Testis (tissue), 2 donors: ENCODE data around the gene ARPC3.

Source experiments
- POLR2A ChIP-seq: fragments of 450-650 bp; IDR thresholded peaks from one replicate; pipeline ENCODE4 v1.6.1; 2017; ENCODE audit warnings: antibody characterized with exemption, mild to moderate bottlenecking, moderate library complexity
- TF ChIP-seq, protein P1 (sequence below), 3 experiments: fragments of 450-650 bp in 2 of 3; fragments of 200-600 bp in 1 of 3; sonication (generic) in 1 of 3; IDR thresholded peaks; one replicate each; pipeline ENCODE4 v1.5.1; 2016 to 2019; ENCODE audit warnings: antibody characterized with exemption in 3 of 3, mild to moderate bottlenecking in 2 of 3, moderate library complexity in 1 of 3

- TF ChIP-seq POLR2A = no peak
- TF ChIP-seq, protein P1, sequence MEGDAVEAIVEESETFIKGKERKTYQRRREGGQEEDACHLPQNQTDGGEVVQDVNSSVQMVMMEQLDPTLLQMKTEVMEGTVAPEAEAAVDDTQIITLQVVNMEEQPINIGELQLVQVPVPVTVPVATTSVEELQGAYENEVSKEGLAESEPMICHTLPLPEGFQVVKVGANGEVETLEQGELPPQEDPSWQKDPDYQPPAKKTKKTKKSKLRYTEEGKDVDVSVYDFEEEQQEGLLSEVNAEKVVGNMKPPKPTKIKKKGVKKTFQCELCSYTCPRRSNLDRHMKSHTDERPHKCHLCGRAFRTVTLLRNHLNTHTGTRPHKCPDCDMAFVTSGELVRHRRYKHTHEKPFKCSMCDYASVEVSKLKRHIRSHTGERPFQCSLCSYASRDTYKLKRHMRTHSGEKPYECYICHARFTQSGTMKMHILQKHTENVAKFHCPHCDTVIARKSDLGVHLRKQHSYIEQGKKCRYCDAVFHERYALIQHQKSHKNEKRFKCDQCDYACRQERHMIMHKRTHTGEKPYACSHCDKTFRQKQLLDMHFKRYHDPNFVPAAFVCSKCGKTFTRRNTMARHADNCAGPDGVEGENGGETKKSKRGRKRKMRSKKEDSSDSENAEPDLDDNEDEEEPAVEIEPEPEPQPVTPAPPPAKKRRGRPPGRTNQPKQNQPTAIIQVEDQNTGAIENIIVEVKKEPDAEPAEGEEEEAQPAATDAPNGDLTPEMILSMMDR (IDR thresholded peaks at IDR 0.05) = no peak
Observed at GRCh38 chr12:110465024-110465423, 14.9 kb upstream of the ARPC3 start.
